A673 (cell line): ENCODE results near the gene ACSL5. TPM values are rescaled to one million over a fixed set of nuclear protein-coding genes. Genes with fewer than 3 reads are reported as not detected.

ENCODE experiments used
- BruUV-seq: library from RNA; stranded (reverse); fragments of 400-500 nt; replicated peaks from 2 replicates; lab custom pipeline; 2021; lab: Mats Ljungman, UMichigan
- CTCF ChIA-PET: fragments of 300-600 bp; sonication (Branson Sonifier 250); formaldehyde crosslinking; loops from one replicate; lab custom pipeline; 2022; ENCODE audit warnings: antibody characterized with exemption; lab: Charles Lee
- POLR2A ChIA-PET: fragments of 300-600 bp; sonication (Branson Sonifier 250); formaldehyde crosslinking; loops from one replicate; lab custom pipeline; 2022; ENCODE audit warnings: antibody characterized with exemption; ENCODE audit not compliant: low non-redundant PET; lab: Charles Lee
- DNase-seq: peaks from one replicate; pipeline ENCODE4 v3.0.0-alpha.2; 2015; ENCODE audit warnings: low spot score
- H3K27ac ChIP-seq: fragments of 200-600 bp; sonication (generic); 2 replicates; pipeline ENCODE4 v1.5.1; 2016; ENCODE audit warnings: mixed run types, low read depth, mild to moderate bottlenecking, mixed read lengths, antibody characterized with exemption, low read length; ENCODE audit not compliant: poor library complexity, severe bottlenecking
- H3K27me3 ChIP-seq: fragments of 200-600 bp; sonication (generic); replicated peaks from 2 replicates; pipeline ENCODE4 v1.6.1; 2017; ENCODE audit warnings: mixed run types, low read depth, mild to moderate bottlenecking, mixed read lengths, antibody characterized with exemption, low read length; ENCODE audit not compliant: insufficient read depth, poor library complexity
- H3K36me3 ChIP-seq: fragments of 200-600 bp; sonication (generic); 2 replicates; pipeline ENCODE4 v1.6.1; 2016; ENCODE audit warnings: mixed run types, mild to moderate bottlenecking, mixed read lengths, antibody characterized with exemption, low read length; ENCODE audit not compliant: insufficient read depth, poor library complexity, severe bottlenecking
- H3K4me1 ChIP-seq: fragments of 200-600 bp; sonication (generic); 2 replicates; pipeline ENCODE4 v1.6.1; 2017; ENCODE audit warnings: mixed run types, mild to moderate bottlenecking, mixed read lengths, antibody characterized with exemption, low read length; ENCODE audit not compliant: insufficient read depth, poor library complexity, severe bottlenecking
- H3K4me3 ChIP-seq: fragments of 200-600 bp; sonication (generic); 2 replicates; pipeline ENCODE4 v1.5.1; 2016; ENCODE audit warnings: low read depth, mixed run types, mild to moderate bottlenecking, mixed read lengths, low read length; ENCODE audit not compliant: poor library complexity, severe bottlenecking
- H3K9me3 ChIP-seq: fragments of 200-600 bp; sonication (generic); 2 replicates; pipeline ENCODE4 v1.6.1; 2016; ENCODE audit warnings: mixed run types, low read depth, mild to moderate bottlenecking, mixed read lengths, antibody characterized with exemption, low read length; ENCODE audit not compliant: poor library complexity, severe bottlenecking
- EZH2 ChIP-seq: fragments of 200-600 bp; sonication (generic); IDR thresholded peaks from 2 replicates; pipeline ENCODE4 v1.6.1; 2017; ENCODE audit warnings: borderline replicate concordance, low read depth, mild to moderate bottlenecking, mixed read lengths, antibody characterized with exemption, low read length; ENCODE audit not compliant: poor library complexity, severe bottlenecking
- intact Hi-C: fragments of 100-400 bp; cut with micrococcal nuclease; formaldehyde crosslinking; loops from one replicate; pipeline ENCODE4 v1.10.0; 2022; ENCODE audit not compliant: unreplicated experiment
- total RNA-seq: library from RNA; stranded (reverse); gene quantifications from 2 replicates; pipeline ENCODE4 v1.2.3, GENCODE V29; 2021
- TF ChIP-seq, protein P1 (sequence below): fragments of 300-800, 200-600 bp; sonication (generic); conservative IDR thresholded peaks from 2 replicates; pipeline ENCODE4 v1.5.1; 2017; ENCODE audit warnings: low read depth, mild to moderate bottlenecking, antibody characterized with exemption, low read length, moderate library complexity, mixed read lengths

The ACSL5 gene
- total RNA-seq, 1 experiment from 2014 or later, result 1.0 TPM

DNA sequence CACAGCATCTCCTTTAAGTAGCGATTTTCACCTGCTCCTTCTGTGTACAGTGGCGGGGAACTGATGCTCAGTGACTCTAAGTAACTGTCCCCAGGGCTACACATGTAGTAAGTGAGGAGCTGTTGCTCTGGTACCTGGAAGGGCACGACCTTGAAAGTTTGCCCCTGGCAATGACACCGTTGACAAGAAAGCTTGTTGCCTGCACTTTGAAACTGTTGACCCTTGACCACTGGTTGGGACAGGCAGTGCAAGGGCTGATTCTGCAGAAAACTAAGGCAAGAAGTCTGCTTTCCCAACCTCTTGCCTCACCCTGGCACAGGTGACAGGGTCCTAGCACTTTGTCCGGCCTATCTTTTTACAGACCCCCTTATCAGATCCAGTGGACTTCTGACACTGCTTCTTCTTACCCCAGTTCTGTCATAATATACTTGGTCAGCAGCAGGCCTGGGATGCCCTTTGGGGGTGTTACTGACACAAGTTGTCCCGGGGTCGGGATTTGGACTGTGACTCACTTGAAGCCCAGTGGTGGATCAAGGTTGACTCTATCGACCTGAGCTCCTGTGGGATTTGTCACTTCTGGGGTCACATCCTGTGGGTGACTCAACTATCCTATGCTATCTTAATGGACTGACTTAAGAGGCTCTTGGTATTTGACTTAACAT is 5.8 kb downstream of the ACSL5 start:
- no peak overlapping the region for H3K27ac ChIP-seq
- DNase-seq, result no peak
- TF ChIP-seq EZH2, result no peak
- TF ChIP-seq, protein P1, sequence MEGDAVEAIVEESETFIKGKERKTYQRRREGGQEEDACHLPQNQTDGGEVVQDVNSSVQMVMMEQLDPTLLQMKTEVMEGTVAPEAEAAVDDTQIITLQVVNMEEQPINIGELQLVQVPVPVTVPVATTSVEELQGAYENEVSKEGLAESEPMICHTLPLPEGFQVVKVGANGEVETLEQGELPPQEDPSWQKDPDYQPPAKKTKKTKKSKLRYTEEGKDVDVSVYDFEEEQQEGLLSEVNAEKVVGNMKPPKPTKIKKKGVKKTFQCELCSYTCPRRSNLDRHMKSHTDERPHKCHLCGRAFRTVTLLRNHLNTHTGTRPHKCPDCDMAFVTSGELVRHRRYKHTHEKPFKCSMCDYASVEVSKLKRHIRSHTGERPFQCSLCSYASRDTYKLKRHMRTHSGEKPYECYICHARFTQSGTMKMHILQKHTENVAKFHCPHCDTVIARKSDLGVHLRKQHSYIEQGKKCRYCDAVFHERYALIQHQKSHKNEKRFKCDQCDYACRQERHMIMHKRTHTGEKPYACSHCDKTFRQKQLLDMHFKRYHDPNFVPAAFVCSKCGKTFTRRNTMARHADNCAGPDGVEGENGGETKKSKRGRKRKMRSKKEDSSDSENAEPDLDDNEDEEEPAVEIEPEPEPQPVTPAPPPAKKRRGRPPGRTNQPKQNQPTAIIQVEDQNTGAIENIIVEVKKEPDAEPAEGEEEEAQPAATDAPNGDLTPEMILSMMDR, result no peak
- no peaks in the 10 kb centered on the region for H3K27me3 ChIP-seq
- H3K4me1 ChIP-seq, result no peaks in the 10 kb centered on the region
- intact Hi-C loops, result loop anchor here (10.0 kb wide), 1 partner anchor 715 kb away; no protein-coding TSS in a partner anchor
- ChIA-PET POLR2A (no interaction called here), CTCF (no interaction called here)
- no peaks in the 10 kb centered on the region for H3K36me3 ChIP-seq
- no TSS peak for BruUV-seq
- no peaks in the 10 kb centered on the region for H3K9me3 ChIP-seq
- no peak overlapping the region for H3K4me3 ChIP-seq

DNA sequence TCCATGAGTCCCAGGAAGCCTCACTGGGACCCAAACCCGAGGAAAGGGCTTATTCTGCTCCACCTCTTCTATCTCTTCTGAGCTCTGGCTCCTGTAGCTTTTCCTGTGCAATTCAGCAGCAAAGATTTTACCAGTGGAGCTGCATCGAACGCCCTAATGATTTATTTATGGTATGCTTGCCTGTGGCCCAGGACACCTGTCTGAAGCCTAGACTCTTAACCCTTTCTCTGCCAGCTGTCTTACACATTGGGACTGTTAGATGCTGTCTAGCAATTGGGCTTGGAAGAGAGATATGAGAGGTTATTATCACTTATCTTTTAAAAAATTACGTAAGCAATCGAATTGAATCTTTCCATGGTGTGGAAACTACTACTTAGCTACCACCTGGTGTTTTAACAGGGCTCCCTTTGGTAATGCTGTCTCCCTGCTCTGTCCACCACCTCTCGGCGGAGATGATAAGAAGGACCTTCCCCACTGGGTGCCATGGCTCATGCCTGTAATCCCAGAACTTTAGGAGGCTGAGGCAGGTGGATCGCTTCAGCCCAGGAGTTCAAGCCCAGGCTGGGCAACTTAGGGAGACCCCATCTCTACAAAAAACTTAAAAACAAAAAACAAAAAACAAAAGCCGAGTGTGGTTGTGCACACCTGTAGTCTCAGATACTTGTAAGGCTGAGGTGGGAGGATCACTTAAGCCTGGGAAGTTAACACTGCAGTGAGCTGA is 8.8 kb downstream of the ACSL5 start:
- ChIA-PET POLR2A (no interaction called here), CTCF (no interaction called here)
- BruUV-seq, result no TSS peak

DNA sequence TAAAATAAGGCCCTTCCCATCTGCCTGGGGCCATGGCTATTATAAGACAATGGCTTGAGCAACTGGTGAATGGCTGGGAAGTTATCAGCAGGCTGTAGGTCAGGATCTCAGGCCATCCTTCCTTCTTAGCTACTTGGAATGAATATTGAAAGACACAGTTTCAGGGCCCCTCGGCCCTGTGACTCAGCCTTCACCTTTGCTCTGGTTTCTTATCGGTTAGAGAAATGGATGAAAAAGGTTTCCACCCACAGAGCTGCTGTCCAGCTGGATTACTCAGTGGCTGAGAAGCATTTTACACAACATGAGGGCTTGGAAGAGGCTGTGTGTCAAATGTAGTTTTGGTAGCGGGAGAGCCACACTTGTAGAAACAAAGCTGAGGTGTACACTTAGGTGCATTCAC is 9.4 kb downstream of the ACSL5 start:
- CTCF ChIA-PET, result no interaction called here
- POLR2A ChIA-PET, result no interaction called here
- H3K4me3 ChIP-seq, result no peak overlapping the region
- intact Hi-C loops, result no loop called here
- DNase-seq, result no peak
- no peak overlapping the region for H3K27ac ChIP-seq
- no peaks in the 10 kb centered on the region for H3K27me3 ChIP-seq
- BruUV-seq, result no TSS peak
- H3K36me3 ChIP-seq, result no peaks in the 10 kb centered on the region
- no peak for TF ChIP-seq EZH2
- TF ChIP-seq, protein P1, result no peak
- H3K4me1 ChIP-seq, result no peaks in the 10 kb centered on the region
- H3K9me3 ChIP-seq, result no peaks in the 10 kb centered on the region

More for the DNA sequence above, 8.8 kb downstream of the ACSL5 start:
- no peak for DNase-seq
- Histone ChIP-seq H3K27me3 (no peaks in the 10 kb centered on the region), H3K9me3 (no peaks in the 10 kb centered on the region), H3K36me3 (no peaks in the 10 kb centered on the region), H3K4me1 (no peaks in the 10 kb centered on the region), H3K4me3 (no peak overlapping the region), H3K27ac (no peak overlapping the region)
- TF ChIP-seq EZH2, result no peak
- TF ChIP-seq, protein P1, result no peak
- intact Hi-C loops, result no loop called here
